NCI-H2227 (cell line): ENCODE results near the gene MCTP2.

Source experiments
- DNase-seq: peaks from one replicate; lab custom pipeline; 2025; ENCODE audit not compliant: unreplicated experiment; lab: John Stamatoyannopoulos, UW

MCTP2 gene

GRCh38 chr15:94522125-94522524 is 290.8 kb downstream of the MCTP2 start:
- no peak for DNase-seq

- DNase-seq: no peak
These were observed 292.5 kb downstream of the MCTP2 start for GRCh38 chr15:94523873-94524272.

DNA sequence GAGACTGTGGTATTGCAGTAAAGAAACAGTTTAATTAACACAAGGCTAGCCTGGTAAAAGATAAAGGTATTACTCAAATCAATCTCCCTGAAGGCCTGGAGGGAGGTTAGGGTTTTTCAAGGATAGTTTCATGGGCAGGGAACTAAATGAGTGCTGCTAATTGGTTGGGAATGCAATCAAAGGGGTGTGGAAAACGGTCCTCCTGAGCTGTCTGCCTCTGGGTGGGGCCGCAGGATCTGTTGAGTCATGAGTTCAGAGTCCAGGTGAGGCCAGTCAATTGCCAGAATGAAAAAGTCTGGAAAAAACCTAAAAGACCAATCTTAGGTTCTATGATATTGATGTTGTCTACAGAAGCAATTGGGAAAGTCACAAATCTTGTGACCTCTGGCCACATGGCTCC is 293.2 kb downstream of the MCTP2 start:
- DNase-seq: no peak

GRCh38 chr15:94526071-94526689 is 294.8 kb downstream of the MCTP2 start:
- no peak for DNase-seq

DNA sequence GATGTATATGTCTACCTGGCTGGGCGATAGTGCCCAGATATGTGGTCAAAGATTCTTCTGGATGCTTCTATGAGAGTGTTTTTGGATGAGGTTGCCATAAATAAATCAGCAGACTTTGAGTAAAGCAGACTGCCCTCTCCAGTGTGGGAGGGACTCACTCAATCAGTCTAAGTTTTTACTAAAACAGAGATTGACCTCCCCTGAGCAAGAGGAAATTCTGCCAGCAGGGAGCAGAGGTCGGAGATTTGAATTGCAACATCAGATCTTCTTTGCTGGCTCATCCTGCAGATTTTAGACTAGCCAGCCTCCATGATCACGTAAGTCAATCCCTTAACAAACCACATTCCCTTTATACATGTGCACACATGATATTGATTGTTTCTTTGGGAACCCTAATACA is 300.9 kb downstream of the MCTP2 start:
- DNase-seq: no peak
